Spinal cord (tissue), 10 donors: ENCODE data around the gene ADM. TPM values are rescaled to one million over a fixed set of nuclear protein-coding genes. Genes with fewer than 3 reads are reported as not detected.

ENCODE experiments used
- DNase-seq, 6 donors: peaks; one replicate each; pipeline versions ENCODE4 v3.0.0 to v3.0.0-alpha.2; 2013 to 2015; ENCODE audit warnings: low spot score in 6 of 6, low read depth in 4 of 6
- H3K27ac ChIP-seq: one replicate; pipeline ENCODE4 v1.5.1; 2013; ENCODE audit warnings: low read depth, low read length, control low read depth
- H3K27me3 ChIP-seq: one replicate; pipeline ENCODE4 v1.6.1; 2013; ENCODE audit warnings: low read length; ENCODE audit not compliant: control insufficient read depth, insufficient read depth
- H3K36me3 ChIP-seq: one replicate; pipeline ENCODE4 v1.6.1; 2013; ENCODE audit warnings: low read length; ENCODE audit not compliant: control insufficient read depth, insufficient read depth
- H3K4me1 ChIP-seq: one replicate; pipeline ENCODE4 v1.6.1; 2013; ENCODE audit warnings: low read length; ENCODE audit not compliant: control insufficient read depth, insufficient read depth
- H3K4me3 ChIP-seq: one replicate; pipeline ENCODE4 v1.5.1; 2013; ENCODE audit warnings: low read depth, low read length, control low read depth
- H3K9me3 ChIP-seq: one replicate; pipeline ENCODE4 v1.6.1; 2013; ENCODE audit warnings: low read length; ENCODE audit not compliant: control insufficient read depth, insufficient read depth
- WGBS: methylation state at CpG from one replicate; pipeline ENCODE4 v1.1.5; 2013; ENCODE audit warnings: missing lambda C conversion rate; ENCODE audit not compliant: insufficient coverage; 5-methylcytosine and 5-hydroxymethylcytosine counted together
- polyA plus RNA-seq, 2 donors: library from polyadenylated mRNA; unstranded; fragments of 120-200 nt; gene quantifications; one replicate each; pipeline ENCODE4 v1.2.1, GENCODE V29; 2013; ENCODE audit not compliant: insufficient read length in 2 of 2
- total RNA-seq, 2 donors: library from RNA; depleted of rRNA in 1 of 2; stranded (reverse); fragments of 120-200 nt in 1 of 2; fragments of >200 nt in 1 of 2; gene quantifications; one replicate each; pipeline versions ENCODE4 v1.2.3 to v1.2.4, GENCODE V29; 2013 to 2014
- donor health status: healthy.

The ADM gene
- total and polyA plus RNA-seq, 4 donors, result 3.5 to 67.6 (median 31.7) TPM

DNA sequence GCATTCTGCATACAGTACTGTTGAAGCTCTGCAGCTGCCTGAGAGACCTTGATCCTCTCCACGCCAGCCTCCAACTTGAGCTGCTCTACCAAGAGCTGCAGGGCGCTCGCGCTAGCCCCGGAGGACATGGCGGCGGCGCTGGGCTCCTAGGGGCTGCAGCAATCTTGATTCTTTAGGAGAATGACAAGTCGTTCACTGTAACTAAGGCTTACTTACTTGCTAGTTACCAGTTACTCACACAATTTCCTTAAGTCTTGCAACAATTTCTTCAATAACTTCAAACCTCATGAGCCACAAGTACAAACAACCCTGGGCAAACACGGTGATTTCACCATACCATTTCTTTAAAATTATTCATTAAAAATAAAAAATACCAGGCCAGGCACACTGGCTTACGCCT, 32.7 kb upstream of the ADM start:
- Histone ChIP-seq H3K4me3 (no peak overlapping the region), H3K27me3 (no peaks in the 10 kb centered on the region), H3K9me3 (no peaks in the 10 kb centered on the region), H3K4me1 (no peaks in the 10 kb centered on the region), H3K27ac (no peak overlapping the region), H3K36me3 (no peaks in the 10 kb centered on the region)
- WGBS, result 100% methylated on average over 5 of the region's 11 CpGs
- DNase-seq, result no peak

DNA sequence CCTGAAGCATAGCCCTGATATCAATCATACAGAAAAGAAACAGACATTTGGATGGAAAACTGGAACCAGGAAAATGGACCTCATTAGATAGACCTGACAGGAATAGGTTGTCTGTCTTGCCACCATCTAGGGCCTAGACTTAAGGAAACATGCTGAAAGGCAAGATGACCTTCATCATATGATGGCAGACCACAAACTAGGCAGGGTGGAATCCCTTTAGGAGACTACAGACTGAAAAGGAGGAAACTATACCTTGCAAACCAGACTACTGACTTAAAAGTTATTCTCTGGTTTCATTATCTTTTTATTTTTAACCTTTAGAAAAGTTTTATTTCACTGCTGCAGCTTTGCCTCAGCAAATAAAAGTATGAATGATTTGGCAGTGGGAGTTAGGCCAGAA, 31.1 kb upstream of the ADM start:
- Histone ChIP-seq H3K27me3 (no peaks in the 10 kb centered on the region), H3K9me3 (no peaks in the 10 kb centered on the region), H3K36me3 (no peaks in the 10 kb centered on the region), H3K4me3 (no peak overlapping the region), H3K27ac (no peak overlapping the region), H3K4me1 (no peaks in the 10 kb centered on the region)
- no peak for DNase-seq

DNA sequence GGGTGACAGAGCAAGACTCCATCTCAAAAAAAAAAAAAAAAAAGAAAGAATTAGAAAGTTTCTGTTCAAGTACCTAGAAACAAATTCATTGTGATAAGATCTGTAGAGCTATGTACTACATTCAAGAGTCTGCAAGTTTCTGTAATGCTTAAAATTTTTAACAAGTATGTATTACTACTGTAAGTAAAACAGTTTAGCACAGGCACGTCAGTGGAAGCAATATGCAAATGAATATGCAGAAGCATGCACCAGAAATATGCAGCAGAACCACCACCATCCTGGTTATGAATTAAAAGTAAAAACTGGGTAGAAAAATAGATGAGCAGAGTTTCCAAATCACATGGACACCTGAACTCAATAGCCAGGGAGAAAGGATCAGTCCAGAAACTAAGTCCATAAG, 30.1 kb upstream of the ADM start:
- no CpG with 5 or more reads among the region's 1 CpG for WGBS
- DNase-seq, result no peak
- no peaks in the 10 kb centered on the region for H3K36me3 ChIP-seq
- H3K4me3 ChIP-seq, result no peak overlapping the region
- no peaks in the 10 kb centered on the region for H3K9me3 ChIP-seq
- no peaks in the 10 kb centered on the region for H3K4me1 ChIP-seq
- H3K27me3 ChIP-seq, result no peaks in the 10 kb centered on the region
- H3K27ac ChIP-seq, result no peak overlapping the region

DNA sequence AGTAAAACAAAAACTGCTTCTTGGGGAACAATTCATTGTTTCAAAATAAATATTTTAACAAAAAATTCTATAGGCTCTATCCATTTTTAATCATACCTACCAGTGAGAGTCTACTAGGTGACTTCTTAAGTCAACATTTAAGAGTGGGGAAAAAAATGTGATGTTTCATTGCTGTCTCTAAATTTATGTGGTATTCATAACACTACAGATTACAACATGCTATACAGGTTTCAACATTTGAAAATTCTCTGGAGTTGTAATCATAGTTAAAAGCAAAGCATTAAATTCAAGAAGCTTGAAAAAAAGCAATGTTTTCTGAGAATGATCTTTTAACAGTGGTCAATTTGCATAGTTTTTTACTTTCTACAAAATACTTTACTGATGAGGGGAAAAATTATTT, 29.2 kb upstream of the ADM start:
- no peak for DNase-seq
- Histone ChIP-seq H3K4me1 (no peaks in the 10 kb centered on the region), H3K4me3 (no peak overlapping the region), H3K9me3 (no peaks in the 10 kb centered on the region), H3K27me3 (no peaks in the 10 kb centered on the region), H3K27ac (no peak overlapping the region), H3K36me3 (no peaks in the 10 kb centered on the region)

DNA sequence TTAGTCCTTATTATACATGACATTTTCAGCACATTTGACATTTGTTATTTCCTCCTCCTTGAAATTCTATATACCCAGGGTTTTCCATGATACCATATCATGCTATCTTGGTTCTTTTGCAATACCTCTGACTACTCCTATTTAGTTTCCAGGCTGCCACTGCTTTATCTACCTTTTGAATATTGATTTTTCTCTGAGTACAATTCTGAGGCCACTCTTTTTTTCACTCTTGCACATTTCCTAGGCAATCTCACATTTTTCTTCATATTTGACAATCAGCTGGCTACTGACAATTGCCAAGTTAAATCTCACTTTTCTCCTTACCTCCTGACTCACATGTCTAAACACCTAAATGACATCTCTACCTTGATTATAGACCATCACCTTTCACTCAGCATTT, 22.8 kb upstream of the ADM start:
- DNase-seq, result no peak
- no peak overlapping the region for H3K4me3 ChIP-seq

DNA sequence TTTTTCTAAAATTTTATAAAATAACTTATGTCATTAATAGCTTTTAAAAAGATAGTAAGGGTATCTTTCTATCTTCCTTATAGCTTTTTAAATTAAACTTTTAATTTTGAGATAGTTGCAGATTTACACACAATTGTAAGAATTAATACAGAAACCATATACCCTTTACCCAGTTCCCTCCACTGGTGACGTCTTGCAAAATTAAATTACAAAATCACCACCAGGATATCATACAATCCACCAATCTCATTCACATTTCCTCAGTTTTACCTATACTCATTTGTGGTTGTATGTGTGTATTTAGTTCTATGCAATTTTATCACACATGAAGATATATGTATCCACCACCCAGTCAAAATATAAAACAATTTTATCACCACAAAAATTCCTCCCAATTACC, 20.9 kb upstream of the ADM start:
- Histone ChIP-seq H3K27ac (no peak overlapping the region), H3K9me3 (no peaks in the 10 kb centered on the region), H3K27me3 (no peaks in the 10 kb centered on the region), H3K4me1 (no peaks in the 10 kb centered on the region), H3K36me3 (peaks cover 10% of the 10 kb centered on the region), H3K4me3 (no peak overlapping the region)
- no CpG with 5 or more reads among the region's 1 CpG for WGBS
- DNase-seq, result no peak

More for the DNA sequence above, 22.8 kb upstream of the ADM start:
- no peak overlapping the region for H3K27ac ChIP-seq
- H3K36me3 ChIP-seq, result no peaks in the 10 kb centered on the region
- H3K27me3 ChIP-seq, result no peaks in the 10 kb centered on the region
- H3K9me3 ChIP-seq, result no peaks in the 10 kb centered on the region
- H3K4me1 ChIP-seq, result no peaks in the 10 kb centered on the region

DNA sequence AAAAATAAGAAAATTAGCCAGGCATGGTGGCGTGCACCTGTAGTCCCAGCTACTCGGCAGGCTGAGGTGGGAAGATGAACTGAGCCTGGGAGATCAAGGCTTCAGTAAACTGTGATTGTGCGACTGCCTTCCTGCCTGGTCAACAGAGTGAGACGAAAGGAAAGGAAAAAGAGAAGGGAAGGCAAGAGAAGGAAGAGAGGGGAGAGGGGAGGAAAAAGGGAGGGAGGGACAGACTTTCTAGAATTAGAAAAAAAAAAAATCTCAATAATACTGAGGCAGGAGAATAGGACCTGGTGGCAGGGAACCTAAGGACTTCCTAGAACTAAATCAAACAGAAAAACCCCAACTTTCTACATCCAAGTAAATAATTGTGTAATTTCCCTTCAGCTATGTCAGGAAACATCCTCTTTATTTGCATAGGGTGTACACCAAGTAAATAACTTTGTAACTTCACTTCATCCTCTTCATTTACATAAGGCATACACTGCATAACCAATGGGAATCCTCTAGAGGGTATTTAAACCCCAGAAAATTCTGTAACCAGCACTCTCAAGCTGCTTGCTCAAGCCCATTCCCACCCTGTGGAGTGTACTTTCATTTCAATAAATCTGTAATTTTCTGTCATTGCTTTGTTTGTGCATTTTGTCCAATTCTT, 19.6 kb upstream of the ADM start:
- Histone ChIP-seq H3K27me3 (no peaks in the 10 kb centered on the region), H3K4me3 (no peak overlapping the region), H3K27ac (no peak overlapping the region), H3K4me1 (peaks cover 6% of the 10 kb centered on the region), H3K9me3 (no peaks in the 10 kb centered on the region), H3K36me3 (peaks cover 19% of the 10 kb centered on the region)
- peak in 1 of 6 donors; percentile 21 for DNase-seq
- WGBS, result 92% methylated on average over 4 of the region's 4 CpGs

DNA sequence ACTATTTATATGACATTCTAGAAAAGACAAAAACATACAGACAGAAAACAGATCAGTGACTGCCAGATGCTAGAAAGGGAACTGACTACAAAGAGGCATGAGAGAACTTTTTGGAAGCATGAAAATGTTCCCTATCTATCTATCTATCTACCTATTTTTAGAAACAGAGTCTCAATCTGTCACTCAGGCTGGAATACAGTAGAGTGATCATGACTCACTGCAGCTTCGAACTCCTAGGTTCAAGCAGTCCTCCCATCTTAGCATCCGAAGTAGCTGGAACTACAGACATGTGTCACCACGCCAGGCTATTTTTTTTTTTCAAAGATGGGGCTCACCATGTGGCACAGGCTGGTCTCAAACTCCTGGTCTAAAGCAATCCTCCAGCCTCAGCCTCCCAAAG, 17.7 kb upstream of the ADM start:
- H3K36me3 ChIP-seq, result peaks cover 19% of the 10 kb centered on the region
- H3K27me3 ChIP-seq, result no peaks in the 10 kb centered on the region
- H3K27ac ChIP-seq, result no peak overlapping the region
- 96% methylated on average over 2 of the region's 3 CpGs for WGBS
- peaks cover 7% of the 10 kb centered on the region for H3K4me1 ChIP-seq
- DNase-seq, result no peak
- no peak overlapping the region for H3K4me3 ChIP-seq
- no peaks in the 10 kb centered on the region for H3K9me3 ChIP-seq

DNA sequence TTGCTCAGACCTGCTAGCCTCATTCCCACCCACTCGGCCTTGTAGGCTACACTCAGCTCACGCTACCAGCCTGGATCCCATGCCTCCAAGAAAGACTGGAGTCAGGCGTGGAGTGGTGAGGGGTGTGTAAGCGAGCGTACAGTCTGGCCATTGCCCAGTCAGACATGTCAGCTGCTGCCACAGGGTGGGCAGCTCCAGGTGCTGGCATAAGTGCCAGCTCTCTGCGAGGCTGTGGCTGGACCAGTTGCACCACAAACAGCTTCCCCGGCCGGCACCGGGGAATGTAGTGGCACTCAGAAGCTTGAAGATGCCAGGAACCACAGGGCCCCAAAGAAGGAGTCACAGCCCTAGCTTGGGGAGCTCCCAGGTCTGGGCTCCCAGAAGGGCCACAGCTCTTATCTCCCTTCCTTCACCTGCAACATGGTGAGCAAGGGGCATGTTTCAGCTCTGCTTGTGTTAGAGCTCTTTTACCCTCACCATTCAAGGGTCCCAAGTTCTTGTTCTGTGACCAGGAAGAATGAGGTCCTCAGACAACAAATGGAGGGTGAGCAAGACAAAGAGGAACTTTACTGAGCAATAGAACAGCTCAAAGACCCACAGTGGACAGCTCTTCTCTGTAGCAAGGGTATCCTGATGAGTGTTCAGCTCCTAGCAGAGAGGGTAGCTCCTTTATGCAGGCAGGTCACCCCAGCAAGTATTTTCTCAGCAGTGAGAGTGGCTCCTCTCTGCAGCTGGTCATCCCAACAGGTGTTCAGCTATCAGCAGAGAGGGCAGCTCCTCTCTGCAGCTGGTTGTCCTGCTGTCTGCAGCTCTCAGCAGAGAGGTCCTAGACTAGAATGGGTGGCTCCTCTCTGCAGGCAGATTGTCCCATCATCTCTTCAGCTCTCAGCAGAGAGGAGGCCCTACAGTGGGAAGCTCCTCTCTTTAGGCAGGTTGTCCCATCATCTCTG, 16.8 kb upstream of the ADM start:
- Histone ChIP-seq H3K4me1 (peaks cover 10% of the 10 kb centered on the region), H3K36me3 (peaks cover 19% of the 10 kb centered on the region), H3K27ac (no peak overlapping the region), H3K9me3 (no peaks in the 10 kb centered on the region), H3K4me3 (no peak overlapping the region), H3K27me3 (no peaks in the 10 kb centered on the region)
- 93% methylated on average over 8 of the region's 9 CpGs for WGBS
- DNase-seq, result no peak
